NB4 (cell line): ENCODE data around the gene ADCK1.

Experiments
- MYC ChIP-seq: IDR thresholded peaks from 2 replicates; pipeline ENCODE4 v1.6.1; 2011; ENCODE audit warnings: low read depth, low read length
- POLR2A ChIP-seq: IDR thresholded peaks from 2 replicates; pipeline ENCODE4 v1.6.1; 2011; ENCODE audit warnings: mild to moderate bottlenecking; ENCODE audit not compliant: insufficient read length; ENCODE audit errors: extremely low read depth
- TF ChIP-seq, protein P1 (sequence below): IDR thresholded peaks from one replicate; pipeline ENCODE4 v1.5.1; 2012; ENCODE audit warnings: low read depth, low read length
- TF ChIP-seq, protein P2 (sequence below): IDR thresholded peaks from 2 replicates; pipeline ENCODE4 v1.6.1; 2011; ENCODE audit warnings: low read depth, low read length

DNA sequence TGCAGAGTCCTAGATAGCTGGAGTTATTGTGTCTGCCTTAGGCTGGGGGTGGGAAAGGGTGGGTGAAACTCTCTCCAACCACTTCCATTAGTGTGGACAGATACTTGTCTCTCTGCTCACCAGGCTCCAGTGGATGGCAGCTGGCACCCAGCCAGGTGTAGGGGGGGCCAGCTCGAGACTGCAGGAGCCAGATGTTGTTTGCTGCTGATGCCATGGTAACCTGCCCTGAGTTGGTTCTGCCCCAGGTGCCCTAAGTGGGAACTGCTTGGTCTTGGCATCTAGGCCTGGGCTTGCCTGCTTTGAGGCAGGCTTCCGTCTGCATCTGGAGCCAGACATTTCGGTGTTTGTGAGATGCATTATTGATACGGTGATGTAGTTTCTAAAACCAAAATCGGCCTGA, 82.2 kb downstream of the ADCK1 start:
- TF ChIP-seq, protein P1, sequence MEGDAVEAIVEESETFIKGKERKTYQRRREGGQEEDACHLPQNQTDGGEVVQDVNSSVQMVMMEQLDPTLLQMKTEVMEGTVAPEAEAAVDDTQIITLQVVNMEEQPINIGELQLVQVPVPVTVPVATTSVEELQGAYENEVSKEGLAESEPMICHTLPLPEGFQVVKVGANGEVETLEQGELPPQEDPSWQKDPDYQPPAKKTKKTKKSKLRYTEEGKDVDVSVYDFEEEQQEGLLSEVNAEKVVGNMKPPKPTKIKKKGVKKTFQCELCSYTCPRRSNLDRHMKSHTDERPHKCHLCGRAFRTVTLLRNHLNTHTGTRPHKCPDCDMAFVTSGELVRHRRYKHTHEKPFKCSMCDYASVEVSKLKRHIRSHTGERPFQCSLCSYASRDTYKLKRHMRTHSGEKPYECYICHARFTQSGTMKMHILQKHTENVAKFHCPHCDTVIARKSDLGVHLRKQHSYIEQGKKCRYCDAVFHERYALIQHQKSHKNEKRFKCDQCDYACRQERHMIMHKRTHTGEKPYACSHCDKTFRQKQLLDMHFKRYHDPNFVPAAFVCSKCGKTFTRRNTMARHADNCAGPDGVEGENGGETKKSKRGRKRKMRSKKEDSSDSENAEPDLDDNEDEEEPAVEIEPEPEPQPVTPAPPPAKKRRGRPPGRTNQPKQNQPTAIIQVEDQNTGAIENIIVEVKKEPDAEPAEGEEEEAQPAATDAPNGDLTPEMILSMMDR, result no peak
- TF ChIP-seq POLR2A (no peak), MYC (no peak)
- TF ChIP-seq, protein P2, sequence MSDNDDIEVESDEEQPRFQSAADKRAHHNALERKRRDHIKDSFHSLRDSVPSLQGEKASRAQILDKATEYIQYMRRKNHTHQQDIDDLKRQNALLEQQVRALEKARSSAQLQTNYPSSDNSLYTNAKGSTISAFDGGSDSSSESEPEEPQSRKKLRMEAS, result no peak
